ENCODE data around the gene ZDHHC14.

ZDHHC14 gene

GRCh38 chr6:157674061-157674460, 293.1 kb downstream of the ZDHHC14 start:
- intact Hi-C loops (cut with DNase I; ENCODE audit: low total_unique reads): no loop called here
- Histone ChIP-seq H3K9me3 (no peaks in the 10 kb centered on the region), H3K4me1 (peaks cover 5 to 18% (median 12%) of the 10 kb centered on the region in 4 donors), H3K27ac (no peak overlapping the region), H3K27me3 (no peaks in the 10 kb centered on the region), H3K4me3 (no peak overlapping the region), H3K36me3 (peaks cover 0 to 10% (median 5%) of the 10 kb centered on the region in 3 donors)
- no peak for DNase-seq
- TF ChIP-seq CTCF (IDR thresholded peaks at IDR 0.05): no peak

- no peaks in the 10 kb centered on the region for H3K9me3 ChIP-seq
- TF ChIP-seq CTCF (IDR thresholded peaks at IDR 0.05): no peak
- intact Hi-C loops (cut with DNase I; ENCODE audit: low total_unique reads): no loop called here
- DNase-seq: no peak
- no peak overlapping the region for H3K27ac ChIP-seq
- H3K4me3 ChIP-seq: no peak overlapping the region
- no peaks in the 10 kb centered on the region for H3K4me1 ChIP-seq
- no peaks in the 10 kb centered on the region for H3K27me3 ChIP-seq
- H3K36me3 ChIP-seq: peaks cover 0 to 10% (median 5%) of the 10 kb centered on the region in 3 donors
Observed at GRCh38 chr6:157675831-157676230, 294.8 kb downstream of the ZDHHC14 start.

- intact Hi-C loops (cut with DNase I; ENCODE audit: low total_unique reads): no loop called here
- Histone ChIP-seq H3K9me3 (no peaks in the 10 kb centered on the region), H3K36me3 (peaks cover 0 to 10% (median 5%) of the 10 kb centered on the region in 3 donors)
Observed at GRCh38 chr6:157676241-157676640, 295.3 kb downstream of the ZDHHC14 start.

GRCh38 chr6:157677235-157677634, 296.2 kb downstream of the ZDHHC14 start:
- no peak for DNase-seq
- Histone ChIP-seq H3K4me1 (no peaks in the 10 kb centered on the region), H3K9me3 (no peaks in the 10 kb centered on the region), H3K27ac (no peak overlapping the region), H3K27me3 (no peaks in the 10 kb centered on the region), H3K4me3 (no peak overlapping the region), H3K36me3 (peaks cover 0 to 10% (median 5%) of the 10 kb centered on the region in 3 donors)
- intact Hi-C loops (cut with DNase I; ENCODE audit: low total_unique reads): no loop called here
- TF ChIP-seq CTCF (IDR thresholded peaks at IDR 0.05): no peak

More at GRCh38 chr6:157676241-157676640, 295.3 kb downstream of the ZDHHC14 start:
- TF ChIP-seq CTCF (IDR thresholded peaks at IDR 0.05): no peak
- no peaks in the 10 kb centered on the region for H3K27me3 ChIP-seq
- H3K4me3 ChIP-seq: no peak overlapping the region
- H3K4me1 ChIP-seq: no peaks in the 10 kb centered on the region
- H3K27ac ChIP-seq: no peak overlapping the region
- no peak for DNase-seq

GRCh38 chr6:157679605-157680580, 298.9 kb downstream of the ZDHHC14 start:
- H3K4me1 ChIP-seq: peaks cover 0 to 11% (median 0%) of the 10 kb centered on the region in 4 donors
- intact Hi-C loops (cut with DNase I; ENCODE audit: low total_unique reads): no loop called here
- no peaks in the 10 kb centered on the region for H3K9me3 ChIP-seq
- no peaks in the 10 kb centered on the region for H3K36me3 ChIP-seq
- no peak overlapping the region for H3K27ac ChIP-seq
- no peak overlapping the region for H3K4me3 ChIP-seq
- DNase-seq: no peak
- no peak for TF ChIP-seq CTCF (IDR thresholded peaks at IDR 0.05)
- H3K27me3 ChIP-seq: no peaks in the 10 kb centered on the region

All from tibial artery (tissue), 4 donors.